H9 (cell line): ENCODE results near the gene G3BP1. TPM values are rescaled to one million over a fixed set of nuclear protein-coding genes. Genes with fewer than 3 reads are reported as not detected.

Experiments
- DNase-seq: peaks from one replicate; pipeline ENCODE4 v3.0.0-alpha.2; 2017
- H2AFZ ChIP-seq: one replicate; pipeline ENCODE4 v1.6.1; 2013; ENCODE audit warnings: mild to moderate bottlenecking, low read length, control low read depth, moderate library complexity
- H2AK5ac ChIP-seq: 2 replicates; pipeline ENCODE4 v1.6.1; 2013; ENCODE audit warnings: low read length, control low read depth, mixed read lengths; ENCODE audit not compliant: insufficient read length
- H2BK120ac ChIP-seq: one replicate; pipeline ENCODE4 v1.6.1; 2013; ENCODE audit warnings: low read depth, mild to moderate bottlenecking, low read length, control low read depth, inconsistent platforms; ENCODE audit not compliant: poor library complexity, severe bottlenecking
- H2BK12ac ChIP-seq: 2 replicates; pipeline ENCODE4 v1.6.1; 2013; ENCODE audit warnings: low read length, control low read depth, mixed read lengths, low read depth; ENCODE audit not compliant: insufficient read length
- H2BK15ac ChIP-seq: 2 replicates; pipeline ENCODE4 v1.6.1; 2013; ENCODE audit warnings: low read depth, low read length, control low read depth
- H2BK20ac ChIP-seq: one replicate; pipeline ENCODE4 v1.6.1; 2013; ENCODE audit warnings: low read depth, mild to moderate bottlenecking, low read length, control low read depth, inconsistent platforms; ENCODE audit not compliant: poor library complexity, severe bottlenecking
- H2BK5ac ChIP-seq: 2 replicates; pipeline ENCODE4 v1.6.1; 2013; ENCODE audit warnings: low read length, control low read depth, mixed read lengths; ENCODE audit not compliant: insufficient read length
- H3K14ac ChIP-seq: 2 replicates; pipeline ENCODE4 v1.6.1; 2013; ENCODE audit warnings: low read length, control low read depth; ENCODE audit not compliant: insufficient read depth
- H3K18ac ChIP-seq: 2 replicates; pipeline ENCODE4 v1.6.1; 2013; ENCODE audit warnings: low read depth, mild to moderate bottlenecking, mixed read lengths, low read length, control low read depth; ENCODE audit not compliant: insufficient read length
- H3K23ac ChIP-seq: 2 replicates; pipeline ENCODE4 v1.6.1; 2013; ENCODE audit warnings: low read length, control low read depth, mixed read lengths, low read depth; ENCODE audit not compliant: insufficient read length
- H3K23me2 ChIP-seq: 2 replicates; pipeline ENCODE4 v1.6.1; 2013; ENCODE audit warnings: low read depth, mild to moderate bottlenecking, mixed read lengths, low read length, control low read depth; ENCODE audit not compliant: insufficient read length, poor library complexity, severe bottlenecking
- H3K27ac ChIP-seq: 2 replicates; pipeline ENCODE4 v1.5.1; 2013; ENCODE audit warnings: low read length, control low read depth, mixed read lengths, low read depth; ENCODE audit not compliant: insufficient read length
- H3K27me3 ChIP-seq: 2 replicates; pipeline ENCODE4 v1.6.1; 2013; ENCODE audit warnings: low read length, control low read depth, inconsistent platforms; ENCODE audit not compliant: insufficient read depth
- H3K4ac ChIP-seq: 2 replicates; pipeline ENCODE4 v1.6.1; 2013; ENCODE audit warnings: low read depth, mild to moderate bottlenecking, control low read depth, inconsistent platforms, low read length, moderate library complexity
- H3K4me1 ChIP-seq: 2 replicates; pipeline ENCODE4 v1.6.1; 2013; ENCODE audit warnings: low read length, control low read depth, inconsistent platforms; ENCODE audit not compliant: insufficient read depth
- H3K4me2 ChIP-seq: 2 replicates; pipeline ENCODE4 v1.6.1; 2013; ENCODE audit warnings: low read length, control low read depth, mixed read lengths; ENCODE audit not compliant: insufficient read length, insufficient read depth
- H3K56ac ChIP-seq: 2 replicates; pipeline ENCODE4 v1.6.1; 2013; ENCODE audit warnings: low read depth, mild to moderate bottlenecking, mixed read lengths, low read length, control low read depth; ENCODE audit not compliant: insufficient read length
- H3K79me1 ChIP-seq: 2 replicates; pipeline ENCODE4 v1.6.1; 2013; ENCODE audit warnings: low read depth, mild to moderate bottlenecking, moderate library complexity, low read length, control low read depth, inconsistent platforms; ENCODE audit not compliant: insufficient read depth, poor library complexity, severe bottlenecking
- H3K79me2 ChIP-seq: 2 replicates; pipeline ENCODE4 v1.6.1; 2013; ENCODE audit warnings: low read length, control low read depth, inconsistent platforms; ENCODE audit not compliant: insufficient read depth
- H3K9ac ChIP-seq: 2 replicates; pipeline ENCODE4 v1.6.1; 2013; ENCODE audit warnings: low read length, control low read depth, mixed read lengths; ENCODE audit not compliant: insufficient read length; ENCODE audit errors: extremely low read depth
- H3K9me3 ChIP-seq: one replicate; pipeline ENCODE4 v1.6.1; 2013; ENCODE audit warnings: low read depth, low read length, inconsistent platforms; ENCODE audit not compliant: control insufficient read depth
- H3T11ph ChIP-seq: one replicate; pipeline ENCODE4 v1.6.1; 2013; ENCODE audit warnings: mild to moderate bottlenecking, low read length, control low read depth, inconsistent platforms
- H4K20me1 ChIP-seq: one replicate; pipeline ENCODE4 v1.6.1; 2013; ENCODE audit not compliant: control insufficient read depth, insufficient read length, insufficient read depth
- H4K5ac ChIP-seq: 2 replicates; pipeline ENCODE4 v1.6.1; 2013; ENCODE audit warnings: low read depth, mild to moderate bottlenecking, mixed read lengths, low read length, control low read depth; ENCODE audit not compliant: insufficient read length
- H4K8ac ChIP-seq: replicated peaks from 2 replicates; pipeline ENCODE4 v1.6.1; 2013; ENCODE audit warnings: low read length, control low read depth, mixed read lengths, low read depth; ENCODE audit not compliant: insufficient read length
- H4K91ac ChIP-seq: 2 replicates; pipeline ENCODE4 v1.6.1; 2013; ENCODE audit warnings: low read depth, mild to moderate bottlenecking, moderate library complexity, mixed read lengths, low read length, control low read depth; ENCODE audit not compliant: insufficient read length
- H3K27ac Mint-ChIP-seq, 3 experiments: 2 replicates in 2 of 3; 3 replicates in 1 of 3; pipeline ENCODE4 v1.8.0; 2020 to 2021; ENCODE audit warnings: mixed read lengths in 3 of 3, mild to moderate bottlenecking in 1 of 3, moderate library complexity in 1 of 3
- H3K27me3 Mint-ChIP-seq: 2 replicates; pipeline ENCODE4 v1.8.0; 2021; ENCODE audit warnings: low read depth, mild to moderate bottlenecking, moderate library complexity, mixed read lengths
- H3K36me3 Mint-ChIP-seq, 3 experiments: 2 replicates in 2 of 3; 3 replicates in 1 of 3; pipeline ENCODE4 v1.8.0; 2020 to 2021; ENCODE audit warnings: low read depth in 3 of 3, mixed read lengths in 3 of 3; ENCODE audit not compliant: insufficient read depth in 1 of 3
- H3K4me1 Mint-ChIP-seq, 2 experiments: 2 replicates each; pipeline ENCODE4 v1.8.0; 2020; ENCODE audit warnings: mixed read lengths in 2 of 2
- H3K4me3 Mint-ChIP-seq, 2 experiments: 2 replicates in 1 of 2; 3 replicates in 1 of 2; pipeline ENCODE4 v1.8.0; 2020 to 2021; ENCODE audit warnings: mild to moderate bottlenecking in 2 of 2, mixed read lengths in 2 of 2, moderate library complexity in 1 of 2
- H3K9me3 Mint-ChIP-seq, 2 experiments: 2 replicates in 1 of 2; 3 replicates in 1 of 2; pipeline ENCODE4 v1.8.0; 2020; ENCODE audit warnings: mild to moderate bottlenecking in 2 of 2, mixed read lengths in 2 of 2, moderate library complexity in 1 of 2
- CTCF ChIP-seq: fragments of 200-600 bp; sonication (generic); conservative IDR thresholded peaks from 3 replicates; pipeline ENCODE4 v1.8.0; 2021; ENCODE audit warnings: antibody characterized with exemption, mild to moderate bottlenecking
- WGBS: extraction: QIAGEN DNeasy Blood & Tissue Kit; methylation state at CpG from one replicate; pipeline ENCODE4 v1.1.7; 2013; ENCODE audit warnings: missing lambda C conversion rate, low lambda C conversion rate, mixed read lengths; ENCODE audit not compliant: insufficient read length; ENCODE audit errors: extremely low coverage; 5-methylcytosine and 5-hydroxymethylcytosine counted together
- total RNA-seq: library from RNA; stranded (reverse); gene quantifications from 2 replicates; pipeline ENCODE4 v1.2.1, GENCODE V29; 2021

Gene G3BP1
- total RNA-seq, 1 experiment from 2014 or later = 439 TPM

DNA sequence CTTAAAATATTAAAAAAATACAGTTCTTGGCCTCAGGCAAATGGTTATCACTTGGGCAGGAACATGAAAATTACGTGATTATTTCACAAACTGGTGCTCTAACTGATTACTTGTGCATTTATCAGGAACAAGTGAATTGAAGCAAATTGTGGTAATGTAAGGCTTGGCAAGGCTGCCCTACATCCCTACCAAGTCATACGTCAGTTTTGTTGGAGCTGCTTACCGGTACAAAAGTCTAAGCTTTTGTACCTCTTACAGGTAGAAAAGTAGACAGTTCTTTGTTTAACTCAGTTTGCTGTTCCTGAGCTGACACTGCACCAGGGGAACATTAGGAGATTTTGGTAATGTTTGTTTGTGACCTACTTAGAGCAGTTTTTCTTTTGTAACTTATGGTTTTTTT lies 2.2 kb downstream of the G3BP1 start:
- peaks cover 22% of the 10 kb centered on the region for H3K23me2 ChIP-seq
- no peak for TF ChIP-seq CTCF
- peaks cover 30 to 44% (median 37%) of the 10 kb centered on the region in 3 experiments; a peak in 6 of 7 replicates for H3K36me3 Mint-ChIP-seq
- H3K9me3 Mint-ChIP-seq = no peaks in the 10 kb centered on the region
- H3K27me3 ChIP-seq = no peaks in the 10 kb centered on the region
- no peak overlapping the region for H2BK120ac ChIP-seq
- H3K79me1 ChIP-seq = no peaks in the 10 kb centered on the region
- no peak overlapping the region for H2AFZ ChIP-seq
- no peaks in the 10 kb centered on the region for H3K27me3 Mint-ChIP-seq
- H3K4me3 Mint-ChIP-seq = peak overlapping the region; percentile 87 to 94
- H3K27ac Mint-ChIP-seq = peak overlapping the region in 1 of 3 experiments; percentile 37; a peak in 1 of 7 replicates
- no peaks in the 10 kb centered on the region for H3K4me1 ChIP-seq
- no peaks in the 10 kb centered on the region for H4K20me1 ChIP-seq
- no peak overlapping the region for H2BK12ac ChIP-seq
- H3K23ac ChIP-seq = no peak overlapping the region
- no peak overlapping the region for H3K27ac ChIP-seq
- H4K91ac ChIP-seq = no peak overlapping the region
- H3K18ac ChIP-seq = no peak overlapping the region
- no CpG with 5 or more reads among the region's 3 CpGs for WGBS
- H3K14ac ChIP-seq = no peak overlapping the region
- H2AK5ac ChIP-seq = no peak overlapping the region
- peaks cover 61% of the 10 kb centered on the region for H3K79me2 ChIP-seq
- H3K56ac ChIP-seq = no peak overlapping the region
- H3K4ac ChIP-seq = no peak overlapping the region
- H2BK5ac ChIP-seq = no peak overlapping the region
- H2BK20ac ChIP-seq = no peak overlapping the region
- H3K9ac ChIP-seq = peak overlapping the region; percentile 53
- H4K5ac ChIP-seq = no peak overlapping the region
- peak overlapping the region; percentile 84 for H3K4me2 ChIP-seq
- H3T11ph ChIP-seq = no peak overlapping the region
- H2BK15ac ChIP-seq = no peak overlapping the region
- no peaks in the 10 kb centered on the region for H3K9me3 ChIP-seq
- H4K8ac ChIP-seq = no peak overlapping the region
- peaks cover 49 to 53% of the 10 kb centered on the region in 2 experiments for H3K4me1 Mint-ChIP-seq
- DNase-seq = no peak
